Transverse colon (tissue), 4 donors: ENCODE data around the gene ZSCAN30. TPM values are rescaled to one million over a fixed set of nuclear protein-coding genes. Genes with fewer than 3 reads are reported as not detected.

Experiments used
- DNase-seq: peaks from one replicate; pipeline ENCODE4 v3.0.0-alpha.2; 2019
- H3K27ac ChIP-seq, 4 donors: fragments of 200-600 bp; sonication (generic); 2 replicates each; pipeline ENCODE4 v1.5.1; 2016 to 2018; ENCODE audit warnings: inconsistent platforms in 4 of 4
- H3K27me3 ChIP-seq: fragments of 200-600 bp; sonication (generic); 2 replicates; pipeline ENCODE4 v1.5.1; 2017; ENCODE audit warnings: inconsistent platforms
- H3K36me3 ChIP-seq, 4 donors: fragments of 200-600 bp; sonication (generic); 2 replicates each; pipeline ENCODE4 v1.5.1; 2017 to 2019; ENCODE audit warnings: inconsistent platforms in 4 of 4
- H3K4me1 ChIP-seq, 4 donors: fragments of 200-600 bp; sonication (generic); 2 replicates each; pipeline ENCODE4 v1.5.1; 2017 to 2020; ENCODE audit warnings: inconsistent platforms in 4 of 4
- H3K4me3 ChIP-seq, 4 donors: fragments of 200-600 bp; sonication (generic); 1 replicate in 1 of 4; 2 replicates in 3 of 4; pipeline versions ENCODE4 v1.5.1 to v1.6.1; 2017 to 2019; ENCODE audit warnings: inconsistent platforms in 4 of 4
- H3K9me3 ChIP-seq, 2 donors: fragments of 200-600 bp; sonication (generic); 2 replicates each; pipeline ENCODE4 v1.5.1; 2017 to 2019; ENCODE audit warnings: inconsistent platforms in 2 of 2
- EP300 ChIP-seq: sonication (generic); formaldehyde crosslinking; IDR thresholded peaks from one replicate; pipeline ENCODE4 v1.6.1; 2017; ENCODE audit warnings: antibody characterized with exemption, low read depth
- POLR2A ChIP-seq: fragments of 450-650 bp; IDR thresholded peaks from one replicate; pipeline ENCODE4 v1.6.1; 2016; ENCODE audit warnings: antibody characterized with exemption, mild to moderate bottlenecking, moderate library complexity
- POLR2AphosphoS5 ChIP-seq, 3 donors: sonication (generic); formaldehyde crosslinking; IDR thresholded peaks; one replicate each; pipeline ENCODE4 v1.6.1; 2016; ENCODE audit warnings: antibody characterized with exemption in 3 of 3
- WGBS, 2 donors: methylation state at CpG; one replicate each; pipeline ENCODE4 v1.1.5; 2018; ENCODE audit warnings: low coverage in 1 of 2; 5-methylcytosine and 5-hydroxymethylcytosine counted together
- in situ Hi-C, 4 donors: fragments of 200-750 bp; cut with MboI; loops; one replicate each; pipeline versions ENCODE4 v1.15.0 to v1.15.1; 2017; ENCODE audit warnings: low sequenced_read_pairs in 3 of 4, low pct_ligation_motif_present in 1 of 4, low pct_unique_long_range_greater_than_20kb in 1 of 4
- intact Hi-C: fragments of 100-400 bp; cut with DNase I; formaldehyde crosslinking; loops from one replicate; pipeline ENCODE4 v1.15.1; 2023; ENCODE audit warnings: low total_unique reads
- total RNA-seq, 4 donors: library from RNA; depleted of rRNA; stranded (reverse); fragments of >200 nt; gene quantifications; one replicate each; pipeline ENCODE4 v1.1.0, GENCODE V29; 2016
- TF ChIP-seq, protein P1 (sequence below), 5 experiments: fragments of 200-600 bp in 3 of 5; fragments of 450-650 bp in 2 of 5; sonication (generic) in 3 of 5; IDR thresholded peaks; 1 replicate in 2 of 5; 2 replicates in 3 of 5; pipeline ENCODE4 v1.5.1; 2016 to 2017; ENCODE audit warnings: antibody characterized with exemption in 5 of 5, inconsistent platforms in 3 of 5, mild to moderate bottlenecking in 2 of 5, moderate library complexity in 1 of 5

The ZSCAN30 gene
- total RNA-seq, 4 donors from 2014 or later: 7.1 to 23.5 (median 11.0) TPM

DNA sequence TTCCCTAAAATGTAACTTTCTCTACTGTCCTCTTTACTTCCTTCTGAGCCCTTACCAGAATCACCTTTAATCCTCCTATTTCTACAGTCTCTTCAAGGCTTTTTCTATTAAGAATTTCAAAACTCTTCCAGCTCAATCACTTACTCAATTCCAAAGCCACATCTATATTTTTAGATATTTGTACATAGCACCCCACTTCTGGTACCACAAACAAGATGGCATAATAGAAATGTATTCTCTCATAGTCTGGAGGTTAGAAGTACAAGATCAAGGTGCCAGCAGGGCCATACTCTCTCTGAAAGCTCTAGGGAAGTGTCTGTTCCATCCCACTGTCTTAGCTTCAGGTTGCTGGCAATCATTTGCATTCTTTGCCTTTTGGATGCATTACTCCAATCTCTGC is 11.1 kb downstream of the ZSCAN30 start:
- no peaks in the 10 kb centered on the region for H3K9me3 ChIP-seq
- no peaks in the 10 kb centered on the region for H3K4me1 ChIP-seq
- no peaks in the 10 kb centered on the region for H3K27me3 ChIP-seq
- no peak for TF ChIP-seq EP300
- TF ChIP-seq POLR2AphosphoS5 (IDR thresholded peaks at IDR 0.05): no peak
- TF ChIP-seq, protein P1, sequence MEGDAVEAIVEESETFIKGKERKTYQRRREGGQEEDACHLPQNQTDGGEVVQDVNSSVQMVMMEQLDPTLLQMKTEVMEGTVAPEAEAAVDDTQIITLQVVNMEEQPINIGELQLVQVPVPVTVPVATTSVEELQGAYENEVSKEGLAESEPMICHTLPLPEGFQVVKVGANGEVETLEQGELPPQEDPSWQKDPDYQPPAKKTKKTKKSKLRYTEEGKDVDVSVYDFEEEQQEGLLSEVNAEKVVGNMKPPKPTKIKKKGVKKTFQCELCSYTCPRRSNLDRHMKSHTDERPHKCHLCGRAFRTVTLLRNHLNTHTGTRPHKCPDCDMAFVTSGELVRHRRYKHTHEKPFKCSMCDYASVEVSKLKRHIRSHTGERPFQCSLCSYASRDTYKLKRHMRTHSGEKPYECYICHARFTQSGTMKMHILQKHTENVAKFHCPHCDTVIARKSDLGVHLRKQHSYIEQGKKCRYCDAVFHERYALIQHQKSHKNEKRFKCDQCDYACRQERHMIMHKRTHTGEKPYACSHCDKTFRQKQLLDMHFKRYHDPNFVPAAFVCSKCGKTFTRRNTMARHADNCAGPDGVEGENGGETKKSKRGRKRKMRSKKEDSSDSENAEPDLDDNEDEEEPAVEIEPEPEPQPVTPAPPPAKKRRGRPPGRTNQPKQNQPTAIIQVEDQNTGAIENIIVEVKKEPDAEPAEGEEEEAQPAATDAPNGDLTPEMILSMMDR (IDR thresholded peaks at IDR 0.05): no peak
- TF ChIP-seq POLR2A: no peak
- no peak overlapping the region for H3K4me3 ChIP-seq
- DNase-seq: no peak
- H3K36me3 ChIP-seq: no peaks in the 10 kb centered on the region
- intact Hi-C loops (no loop called here), in situ Hi-C loops (no loop called here)
- H3K27ac ChIP-seq: no peak overlapping the region

DNA sequence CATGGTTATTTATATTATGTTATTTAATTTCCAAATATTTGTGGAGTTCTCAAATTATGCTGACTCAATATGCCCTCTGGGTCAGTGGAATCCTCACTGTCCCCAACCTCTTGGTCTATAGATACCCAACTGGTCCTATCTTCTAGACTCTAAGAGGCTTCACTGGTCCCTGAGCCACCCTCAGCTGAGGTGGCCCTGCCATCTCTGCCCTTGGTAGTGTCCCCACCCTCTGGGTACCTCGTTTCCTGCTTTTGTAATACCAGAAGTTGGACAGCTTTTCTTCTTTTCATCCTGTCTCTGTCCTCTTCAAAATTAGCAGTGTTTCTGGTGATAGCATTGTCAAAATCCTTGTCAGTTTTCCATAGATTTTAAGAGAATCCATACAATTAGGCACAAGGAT is 11.9 kb downstream of the ZSCAN30 start:
- Histone ChIP-seq H3K4me1 (no peaks in the 10 kb centered on the region), H3K4me3 (no peak overlapping the region), H3K9me3 (no peaks in the 10 kb centered on the region), H3K27ac (no peak overlapping the region), H3K27me3 (no peaks in the 10 kb centered on the region), H3K36me3 (no peaks in the 10 kb centered on the region)
- WGBS, 2 donors: 83 to 87% methylated on average over 1 of the region's 1 CpG
- intact Hi-C loops (no loop called here), in situ Hi-C loops (no loop called here)
- no peak for DNase-seq
- TF ChIP-seq POLR2AphosphoS5 (IDR thresholded peaks at IDR 0.05) (no peak), EP300 (no peak), POLR2A (no peak)
- TF ChIP-seq, protein P1 (IDR thresholded peaks at IDR 0.05): no peak

DNA sequence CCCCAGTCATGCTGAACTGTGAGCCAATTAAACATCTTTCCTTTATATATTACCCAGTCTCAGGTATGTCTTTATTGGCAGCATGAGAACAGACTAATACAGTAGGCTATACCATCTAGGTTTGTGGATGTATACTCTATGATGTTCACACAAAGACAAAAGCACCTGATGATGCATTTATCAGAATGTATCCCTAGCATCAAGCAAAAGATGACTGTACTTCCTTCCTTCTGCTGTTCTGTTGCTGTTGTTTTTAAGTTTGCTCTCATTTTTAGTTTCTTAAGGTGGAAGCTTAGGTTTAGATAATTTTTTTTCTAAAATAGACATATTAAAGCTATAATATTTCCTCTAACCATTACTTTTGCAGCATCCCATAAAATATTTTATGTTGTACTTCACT is 12.4 kb downstream of the ZSCAN30 start:
- DNase-seq: no peak
- intact Hi-C loops: no loop called here

DNA sequence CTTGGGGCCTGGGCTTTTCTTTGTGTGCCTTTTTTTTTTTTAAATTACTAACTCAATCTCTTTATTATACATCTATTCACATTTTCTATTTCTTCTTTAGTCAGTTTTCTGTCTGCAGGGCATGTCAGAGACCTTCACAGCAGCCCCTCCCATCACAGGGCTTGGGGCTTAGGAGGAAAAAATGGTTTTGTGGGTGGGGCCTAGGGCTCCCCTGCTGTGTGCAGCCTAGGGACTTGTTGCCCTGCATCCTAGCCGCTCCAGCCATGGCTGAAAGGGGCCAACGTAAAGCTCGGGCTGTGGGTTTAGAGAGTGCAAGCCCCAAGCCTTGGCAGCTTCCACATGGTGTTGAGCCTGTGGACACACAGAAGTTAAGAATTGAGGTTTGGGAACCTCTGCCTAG is 13.8 kb downstream of the ZSCAN30 start:
- in situ Hi-C loops: no loop called here
- H3K27ac ChIP-seq: no peak overlapping the region
- H3K27me3 ChIP-seq: no peaks in the 10 kb centered on the region
- H3K36me3 ChIP-seq: no peaks in the 10 kb centered on the region
- 100% methylated on average over 3 of the region's 3 CpGs; no CpG with 5 or more reads in 1 of the 2 donors for WGBS, 2 donors
- no peaks in the 10 kb centered on the region for H3K9me3 ChIP-seq
- no peak for TF ChIP-seq EP300
- TF ChIP-seq, protein P1 (IDR thresholded peaks at IDR 0.05): no peak
- H3K4me1 ChIP-seq: no peaks in the 10 kb centered on the region
- H3K4me3 ChIP-seq: no peak overlapping the region
- intact Hi-C loops: no loop called here
- DNase-seq: no peak

More for the DNA sequence above, 12.4 kb downstream of the ZSCAN30 start:
- Histone ChIP-seq H3K9me3 (no peaks in the 10 kb centered on the region), H3K36me3 (no peaks in the 10 kb centered on the region), H3K4me1 (no peaks in the 10 kb centered on the region), H3K27me3 (no peaks in the 10 kb centered on the region), H3K27ac (no peak overlapping the region), H3K4me3 (no peak overlapping the region)
- in situ Hi-C loops: no loop called here
- TF ChIP-seq EP300: no peak
- TF ChIP-seq, protein P1 (IDR thresholded peaks at IDR 0.05): no peak
- TF ChIP-seq POLR2A: no peak
- no peak for TF ChIP-seq POLR2AphosphoS5 (IDR thresholded peaks at IDR 0.05)
